WTC11 (cell line): ENCODE data around the gene ITSN1. TPM values are rescaled to one million over a fixed set of nuclear protein-coding genes. Genes with fewer than 3 reads are reported as not detected.

Experiments
- ATAC-seq: fragments of 200-7000 bp; cut with Tn5 transposase; 2 replicates; pipeline ENCODE4 v1.10.0; 2021; ENCODE audit warnings: mild to moderate bottlenecking, moderate library complexity
- CTCF ChIA-PET: fragments of 300-600 bp; sonication (Branson Sonifier 250); formaldehyde crosslinking; loops from one replicate; lab custom pipeline; 2021; ENCODE audit warnings: antibody characterized with exemption; lab: Charles Lee
- POLR2A ChIA-PET: fragments of 350-600 bp; sonication (Branson Sonifier 250); formaldehyde crosslinking; loops from one replicate; lab custom pipeline; 2021; ENCODE audit warnings: antibody characterized with exemption; lab: Charles Lee
- DNase-seq: peaks from one replicate; pipeline ENCODE4 v3.0.0; 2021; ENCODE audit warnings: low spot score
- H3K27ac Mint-ChIP-seq: 2 replicates; pipeline ENCODE4 v1.8.0; 2021; ENCODE audit warnings: mixed read lengths
- H3K27me3 Mint-ChIP-seq: 2 replicates; pipeline ENCODE4 v1.8.0; 2021; ENCODE audit warnings: low read depth, mild to moderate bottlenecking, moderate library complexity, mixed read lengths
- H3K36me3 Mint-ChIP-seq: 2 replicates; pipeline ENCODE4 v1.8.0; 2021; ENCODE audit warnings: mixed read lengths
- H3K4me1 Mint-ChIP-seq: 2 replicates; pipeline ENCODE4 v1.8.0; 2022; ENCODE audit warnings: mixed read lengths
- H3K4me3 Mint-ChIP-seq: 2 replicates; pipeline ENCODE4 v1.8.0; 2021; ENCODE audit warnings: mild to moderate bottlenecking, moderate library complexity, mixed read lengths
- H3K9me3 Mint-ChIP-seq: 2 replicates; pipeline ENCODE4 v1.8.0; 2021; ENCODE audit warnings: mixed read lengths
- ATF1 ChIP-seq: sonication (generic); formaldehyde crosslinking; IDR thresholded peaks from 2 replicates; pipeline ENCODE4 v1.8.1; 2023; ENCODE audit warnings: mild to moderate bottlenecking, moderate library complexity, missing genetic modification reagents
- ESRRA ChIP-seq: sonication (generic); formaldehyde crosslinking; IDR thresholded peaks from 2 replicates; pipeline ENCODE4 v1.8.1; 2022; ENCODE audit warnings: mild to moderate bottlenecking, missing genetic modification reagents, borderline replicate concordance
- FOXJ3 ChIP-seq: sonication (generic); formaldehyde crosslinking; IDR thresholded peaks from 2 replicates; pipeline ENCODE4 v1.9.0; 2021; ENCODE audit warnings: missing genetic modification reagents, mild to moderate bottlenecking, borderline replicate concordance
- GABPB1 ChIP-seq: sonication (generic); formaldehyde crosslinking; IDR thresholded peaks from 2 replicates; pipeline ENCODE4 v1.8.1; 2023; ENCODE audit warnings: mild to moderate bottlenecking, missing genetic modification reagents
- GTF2I ChIP-seq: fragments of 250-450 bp; sonication (Bioruptor Pico); conservative IDR thresholded peaks from 2 replicates; pipeline ENCODE4 v1.4.0; 2021; ENCODE audit warnings: mild to moderate bottlenecking
- IRF2 ChIP-seq: sonication (generic); formaldehyde crosslinking; IDR thresholded peaks from 2 replicates; pipeline ENCODE4 v1.8.0; 2022; ENCODE audit warnings: low read depth, missing genetic modification reagents, borderline replicate concordance
- RORB ChIP-seq: fragments of 250-450 bp; sonication (Bioruptor Pico); IDR thresholded peaks from 2 replicates; pipeline ENCODE4 v1.9.0; 2021; ENCODE audit warnings: mild to moderate bottlenecking
- SMAD4 ChIP-seq: sonication (generic); formaldehyde crosslinking; IDR thresholded peaks from 2 replicates; pipeline ENCODE4 v1.8.0; 2022; ENCODE audit warnings: mild to moderate bottlenecking, missing genetic modification reagents
- SOX15 ChIP-seq: fragments of 250-450 bp; sonication (Bioruptor Pico); IDR thresholded peaks from 2 replicates; pipeline ENCODE4 v1.9.0; 2021; ENCODE audit warnings: mild to moderate bottlenecking
- ZNF138 ChIP-seq: sonication (generic); formaldehyde crosslinking; conservative IDR thresholded peaks from 2 replicates; pipeline ENCODE4 v1.8.1; 2022; ENCODE audit warnings: mild to moderate bottlenecking, moderate library complexity, missing genetic modification reagents
- ZNF232 ChIP-seq: sonication (generic); formaldehyde crosslinking; IDR thresholded peaks from 2 replicates; pipeline ENCODE4 v1.8.0; 2022; ENCODE audit warnings: mild to moderate bottlenecking, missing genetic modification reagents
- ZNF396 ChIP-seq: fragments of 250-450 bp; sonication (Bioruptor Pico); IDR thresholded peaks from 2 replicates; pipeline ENCODE4 v1.8.0; 2021; ENCODE audit warnings: mild to moderate bottlenecking, moderate library complexity, borderline replicate concordance
- ZNF423 ChIP-seq: fragments of 250-450 bp; sonication (Bioruptor Pico); IDR thresholded peaks from 2 replicates; pipeline ENCODE4 v2.1.2; 2022; ENCODE audit warnings: mild to moderate bottlenecking, moderate library complexity
- ZNF671 ChIP-seq: fragments of 250-450 bp; sonication (Bioruptor Pico); IDR thresholded peaks from 2 replicates; pipeline ENCODE4 v1.8.0; 2021; ENCODE audit warnings: mild to moderate bottlenecking
- total RNA-seq: library from RNA; stranded (reverse); gene quantifications from 3 replicates; pipeline ENCODE4 v1.2.3, GENCODE V29; 2021
- TF ChIP-seq, protein P1 (sequence below): sonication (generic); formaldehyde crosslinking; IDR thresholded peaks from 2 replicates; pipeline ENCODE4 v1.8.1; 2022; ENCODE audit warnings: low read depth, missing genetic modification reagents, borderline replicate concordance
- TF ChIP-seq, protein P2 (sequence below): sonication (generic); formaldehyde crosslinking; IDR thresholded peaks from 2 replicates; pipeline ENCODE4 v1.8.1; 2023; ENCODE audit warnings: mild to moderate bottlenecking, missing genetic modification reagents, moderate library complexity
- TF ChIP-seq, protein P3 (sequence below): sonication (generic); formaldehyde crosslinking; IDR thresholded peaks from 2 replicates; pipeline ENCODE4 v1.8.1; 2022; ENCODE audit warnings: mild to moderate bottlenecking, moderate library complexity, missing genetic modification reagents
- TF ChIP-seq, protein P4 (sequence below): sonication (generic); formaldehyde crosslinking; IDR thresholded peaks from 2 replicates; pipeline ENCODE4 v1.8.0; 2023; ENCODE audit warnings: mild to moderate bottlenecking, missing genetic modification reagents
- TF ChIP-seq, protein P5 (sequence below): fragments of 250-450 bp; sonication (Bioruptor Pico); IDR thresholded peaks from 2 replicates; pipeline ENCODE4 v1.9.0; 2021; ENCODE audit warnings: mild to moderate bottlenecking
- TF ChIP-seq, protein P6 (sequence below): sonication (generic); formaldehyde crosslinking; IDR thresholded peaks from 2 replicates; pipeline ENCODE4 v1.8.1; 2022; ENCODE audit warnings: mild to moderate bottlenecking, missing genetic modification reagents, moderate library complexity, borderline replicate concordance
- TF ChIP-seq, protein P7 (sequence below): sonication (generic); formaldehyde crosslinking; IDR thresholded peaks from 2 replicates; pipeline ENCODE4 v1.8.1; 2023; ENCODE audit warnings: mild to moderate bottlenecking, moderate library complexity, missing genetic modification reagents
- TF ChIP-seq, protein P8 (sequence below): sonication (generic); formaldehyde crosslinking; IDR thresholded peaks from 2 replicates; pipeline ENCODE4 v1.8.0; 2022; ENCODE audit warnings: mild to moderate bottlenecking, missing genetic modification reagents

ITSN1 gene
- total RNA-seq, 1 experiment from 2014 or later, result 69.6 TPM

DNA sequence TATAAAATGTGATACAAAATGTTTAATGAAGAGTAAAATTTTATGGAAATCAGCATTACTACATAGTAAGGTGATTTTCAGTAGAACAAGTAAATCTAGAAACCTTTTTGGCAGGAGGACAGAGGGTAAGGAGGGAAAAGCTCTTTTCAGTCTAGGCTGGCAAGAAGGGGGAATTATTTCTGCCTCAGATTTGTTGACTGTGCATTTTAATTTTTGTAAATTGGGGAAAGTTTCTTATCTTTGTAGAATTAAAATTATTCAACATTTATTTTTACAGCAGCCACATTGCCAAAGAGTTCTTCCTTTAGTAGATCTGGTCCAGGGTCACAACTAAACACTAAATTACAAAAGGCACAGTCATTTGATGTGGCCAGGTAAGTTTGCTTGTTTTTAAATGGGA is 109.2 kb downstream of the ITSN1 start (continued):
- TF ChIP-seq, protein P1, sequence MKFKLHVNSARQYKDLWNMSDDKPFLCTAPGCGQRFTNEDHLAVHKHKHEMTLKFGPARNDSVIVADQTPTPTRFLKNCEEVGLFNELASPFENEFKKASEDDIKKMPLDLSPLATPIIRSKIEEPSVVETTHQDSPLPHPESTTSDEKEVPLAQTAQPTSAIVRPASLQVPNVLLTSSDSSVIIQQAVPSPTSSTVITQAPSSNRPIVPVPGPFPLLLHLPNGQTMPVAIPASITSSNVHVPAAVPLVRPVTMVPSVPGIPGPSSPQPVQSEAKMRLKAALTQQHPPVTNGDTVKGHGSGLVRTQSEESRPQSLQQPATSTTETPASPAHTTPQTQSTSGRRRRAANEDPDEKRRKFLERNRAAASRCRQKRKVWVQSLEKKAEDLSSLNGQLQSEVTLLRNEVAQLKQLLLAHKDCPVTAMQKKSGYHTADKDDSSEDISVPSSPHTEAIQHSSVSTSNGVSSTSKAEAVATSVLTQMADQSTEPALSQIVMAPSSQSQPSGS, result no peak
- no peak for TF ChIP-seq ZNF396
- TF ChIP-seq IRF2 (CRISPR knock-in tag), result no peak
- no peak for TF ChIP-seq ZNF671 (CRISPR knock-in tag)
- TF ChIP-seq, protein P2, sequence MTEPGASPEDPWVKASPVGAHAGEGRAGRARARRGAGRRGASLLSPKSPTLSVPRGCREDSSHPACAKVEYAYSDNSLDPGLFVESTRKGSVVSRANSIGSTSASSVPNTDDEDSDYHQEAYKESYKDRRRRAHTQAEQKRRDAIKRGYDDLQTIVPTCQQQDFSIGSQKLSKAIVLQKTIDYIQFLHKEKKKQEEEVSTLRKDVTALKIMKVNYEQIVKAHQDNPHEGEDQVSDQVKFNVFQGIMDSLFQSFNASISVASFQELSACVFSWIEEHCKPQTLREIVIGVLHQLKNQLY, result no peak
- TF ChIP-seq, all 79 proteins: peak for 0

DNA sequence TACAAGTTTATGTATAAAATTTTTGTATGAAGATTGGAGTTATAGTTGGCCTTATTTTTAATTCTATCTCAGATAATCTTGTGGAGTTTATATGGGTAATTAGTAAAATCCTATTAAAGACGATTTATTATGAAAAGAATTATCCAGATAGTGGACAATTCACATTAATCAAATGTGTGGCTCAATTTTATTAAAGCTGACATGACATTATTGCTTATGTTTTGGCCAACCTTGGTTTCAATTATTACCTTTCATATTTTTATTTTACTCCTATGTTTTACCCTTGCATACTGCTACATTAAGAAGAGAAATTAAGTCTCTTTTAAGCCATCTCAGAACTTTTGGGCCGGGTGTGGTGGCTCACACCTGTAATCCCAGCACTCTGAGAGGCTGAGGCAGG is 110.0 kb downstream of the ITSN1 start:
- CTCF ChIA-PET, result no interaction called here
- H3K27me3 Mint-ChIP-seq, result no peaks in the 10 kb centered on the region
- no peak for DNase-seq
- TF ChIP-seq ZNF396 (no peak), GABPB1 (CRISPR knock-in tag) (no peak), GTF2I (CRISPR knock-in tag) (no peak), ZNF138 (CRISPR knock-in tag) (no peak), ZNF232 (no peak)
- TF ChIP-seq, protein P3, sequence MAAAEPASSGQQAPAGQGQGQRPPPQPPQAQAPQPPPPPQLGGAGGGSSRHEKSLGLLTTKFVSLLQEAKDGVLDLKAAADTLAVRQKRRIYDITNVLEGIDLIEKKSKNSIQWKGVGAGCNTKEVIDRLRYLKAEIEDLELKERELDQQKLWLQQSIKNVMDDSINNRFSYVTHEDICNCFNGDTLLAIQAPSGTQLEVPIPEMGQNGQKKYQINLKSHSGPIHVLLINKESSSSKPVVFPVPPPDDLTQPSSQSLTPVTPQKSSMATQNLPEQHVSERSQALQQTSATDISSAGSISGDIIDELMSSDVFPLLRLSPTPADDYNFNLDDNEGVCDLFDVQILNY (CRISPR knock-in tag), result no peak
- TF ChIP-seq, protein P4, sequence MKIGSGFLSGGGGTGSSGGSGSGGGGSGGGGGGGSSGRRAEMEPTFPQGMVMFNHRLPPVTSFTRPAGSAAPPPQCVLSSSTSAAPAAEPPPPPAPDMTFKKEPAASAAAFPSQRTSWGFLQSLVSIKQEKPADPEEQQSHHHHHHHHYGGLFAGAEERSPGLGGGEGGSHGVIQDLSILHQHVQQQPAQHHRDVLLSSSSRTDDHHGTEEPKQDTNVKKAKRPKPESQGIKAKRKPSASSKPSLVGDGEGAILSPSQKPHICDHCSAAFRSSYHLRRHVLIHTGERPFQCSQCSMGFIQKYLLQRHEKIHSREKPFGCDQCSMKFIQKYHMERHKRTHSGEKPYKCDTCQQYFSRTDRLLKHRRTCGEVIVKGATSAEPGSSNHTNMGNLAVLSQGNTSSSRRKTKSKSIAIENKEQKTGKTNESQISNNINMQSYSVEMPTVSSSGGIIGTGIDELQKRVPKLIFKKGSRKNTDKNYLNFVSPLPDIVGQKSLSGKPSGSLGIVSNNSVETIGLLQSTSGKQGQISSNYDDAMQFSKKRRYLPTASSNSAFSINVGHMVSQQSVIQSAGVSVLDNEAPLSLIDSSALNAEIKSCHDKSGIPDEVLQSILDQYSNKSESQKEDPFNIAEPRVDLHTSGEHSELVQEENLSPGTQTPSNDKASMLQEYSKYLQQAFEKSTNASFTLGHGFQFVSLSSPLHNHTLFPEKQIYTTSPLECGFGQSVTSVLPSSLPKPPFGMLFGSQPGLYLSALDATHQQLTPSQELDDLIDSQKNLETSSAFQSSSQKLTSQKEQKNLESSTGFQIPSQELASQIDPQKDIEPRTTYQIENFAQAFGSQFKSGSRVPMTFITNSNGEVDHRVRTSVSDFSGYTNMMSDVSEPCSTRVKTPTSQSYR (CRISPR knock-in tag), result no peak
- TF ChIP-seq, all 79 proteins: peak for 0
- H3K36me3 Mint-ChIP-seq, result peaks cover 28% of the 10 kb centered on the region
- no peak for ATAC-seq
- H3K4me1 Mint-ChIP-seq, result peaks cover 4% of the 10 kb centered on the region; the same call in 1 of the 2 replicates
- H3K4me3 Mint-ChIP-seq, result no peak overlapping the region
- H3K9me3 Mint-ChIP-seq, result peaks cover 5% of the 10 kb centered on the region
- no peak overlapping the region for H3K27ac Mint-ChIP-seq
- POLR2A ChIA-PET, result no interaction called here

DNA sequence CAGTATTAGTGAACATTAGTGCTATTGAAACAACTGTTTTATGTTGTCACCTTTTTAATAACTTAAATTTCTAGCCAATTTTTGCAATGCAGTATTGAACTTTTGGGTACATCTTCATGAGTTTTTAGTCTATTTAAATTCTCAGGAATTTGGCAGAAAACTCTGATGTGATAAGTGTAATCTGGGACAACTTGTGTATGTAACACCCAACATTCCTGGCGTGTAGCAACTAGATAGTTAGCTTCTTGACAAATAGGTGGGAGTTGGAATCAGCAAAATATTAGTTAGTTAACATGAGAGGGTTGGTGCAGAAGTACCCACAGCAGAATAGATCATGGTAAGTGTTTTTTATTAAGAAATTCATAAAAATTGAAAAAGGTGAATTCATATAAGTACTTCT is 111.6 kb downstream of the ITSN1 start:
- H3K9me3 Mint-ChIP-seq, result no peaks in the 10 kb centered on the region
- H3K36me3 Mint-ChIP-seq, result peaks cover 24% of the 10 kb centered on the region
- POLR2A ChIA-PET, result no interaction called here
- TF ChIP-seq, protein P5, sequence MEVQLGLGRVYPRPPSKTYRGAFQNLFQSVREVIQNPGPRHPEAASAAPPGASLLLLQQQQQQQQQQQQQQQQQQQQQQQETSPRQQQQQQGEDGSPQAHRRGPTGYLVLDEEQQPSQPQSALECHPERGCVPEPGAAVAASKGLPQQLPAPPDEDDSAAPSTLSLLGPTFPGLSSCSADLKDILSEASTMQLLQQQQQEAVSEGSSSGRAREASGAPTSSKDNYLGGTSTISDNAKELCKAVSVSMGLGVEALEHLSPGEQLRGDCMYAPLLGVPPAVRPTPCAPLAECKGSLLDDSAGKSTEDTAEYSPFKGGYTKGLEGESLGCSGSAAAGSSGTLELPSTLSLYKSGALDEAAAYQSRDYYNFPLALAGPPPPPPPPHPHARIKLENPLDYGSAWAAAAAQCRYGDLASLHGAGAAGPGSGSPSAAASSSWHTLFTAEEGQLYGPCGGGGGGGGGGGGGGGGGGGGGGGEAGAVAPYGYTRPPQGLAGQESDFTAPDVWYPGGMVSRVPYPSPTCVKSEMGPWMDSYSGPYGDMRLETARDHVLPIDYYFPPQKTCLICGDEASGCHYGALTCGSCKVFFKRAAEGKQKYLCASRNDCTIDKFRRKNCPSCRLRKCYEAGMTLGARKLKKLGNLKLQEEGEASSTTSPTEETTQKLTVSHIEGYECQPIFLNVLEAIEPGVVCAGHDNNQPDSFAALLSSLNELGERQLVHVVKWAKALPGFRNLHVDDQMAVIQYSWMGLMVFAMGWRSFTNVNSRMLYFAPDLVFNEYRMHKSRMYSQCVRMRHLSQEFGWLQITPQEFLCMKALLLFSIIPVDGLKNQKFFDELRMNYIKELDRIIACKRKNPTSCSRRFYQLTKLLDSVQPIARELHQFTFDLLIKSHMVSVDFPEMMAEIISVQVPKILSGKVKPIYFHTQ (CRISPR knock-in tag), result no peak
- TF ChIP-seq RORB (CRISPR knock-in tag), result no peak
- TF ChIP-seq ZNF423 (CRISPR knock-in tag), result no peak
- TF ChIP-seq ESRRA (CRISPR knock-in tag), result no peak
- TF ChIP-seq, protein P6, sequence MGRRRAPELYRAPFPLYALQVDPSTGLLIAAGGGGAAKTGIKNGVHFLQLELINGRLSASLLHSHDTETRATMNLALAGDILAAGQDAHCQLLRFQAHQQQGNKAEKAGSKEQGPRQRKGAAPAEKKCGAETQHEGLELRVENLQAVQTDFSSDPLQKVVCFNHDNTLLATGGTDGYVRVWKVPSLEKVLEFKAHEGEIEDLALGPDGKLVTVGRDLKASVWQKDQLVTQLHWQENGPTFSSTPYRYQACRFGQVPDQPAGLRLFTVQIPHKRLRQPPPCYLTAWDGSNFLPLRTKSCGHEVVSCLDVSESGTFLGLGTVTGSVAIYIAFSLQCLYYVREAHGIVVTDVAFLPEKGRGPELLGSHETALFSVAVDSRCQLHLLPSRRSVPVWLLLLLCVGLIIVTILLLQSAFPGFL, result no peak
- TF ChIP-seq, protein P7, sequence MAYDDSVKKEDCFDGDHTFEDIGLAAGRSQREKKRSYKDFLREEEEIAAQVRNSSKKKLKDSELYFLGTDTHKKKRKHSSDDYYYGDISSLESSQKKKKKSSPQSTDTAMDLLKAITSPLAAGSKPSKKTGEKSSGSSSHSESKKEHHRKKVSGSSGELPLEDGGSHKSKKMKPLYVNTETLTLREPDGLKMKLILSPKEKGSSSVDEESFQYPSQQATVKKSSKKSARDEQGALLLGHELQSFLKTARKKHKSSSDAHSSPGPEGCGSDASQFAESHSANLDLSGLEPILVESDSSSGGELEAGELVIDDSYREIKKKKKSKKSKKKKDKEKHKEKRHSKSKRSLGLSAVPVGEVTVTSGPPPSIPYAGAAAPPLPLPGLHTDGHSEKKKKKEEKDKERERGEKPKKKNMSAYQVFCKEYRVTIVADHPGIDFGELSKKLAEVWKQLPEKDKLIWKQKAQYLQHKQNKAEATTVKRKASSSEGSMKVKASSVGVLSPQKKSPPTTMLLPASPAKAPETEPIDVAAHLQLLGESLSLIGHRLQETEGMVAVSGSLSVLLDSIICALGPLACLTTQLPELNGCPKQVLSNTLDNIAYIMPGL (CRISPR knock-in tag), result no peak
- no peak for TF ChIP-seq SOX15 (CRISPR knock-in tag)
- no peak for TF ChIP-seq SMAD4 (CRISPR knock-in tag)
- no peak for TF ChIP-seq ATF1
- TF ChIP-seq, protein P8, sequence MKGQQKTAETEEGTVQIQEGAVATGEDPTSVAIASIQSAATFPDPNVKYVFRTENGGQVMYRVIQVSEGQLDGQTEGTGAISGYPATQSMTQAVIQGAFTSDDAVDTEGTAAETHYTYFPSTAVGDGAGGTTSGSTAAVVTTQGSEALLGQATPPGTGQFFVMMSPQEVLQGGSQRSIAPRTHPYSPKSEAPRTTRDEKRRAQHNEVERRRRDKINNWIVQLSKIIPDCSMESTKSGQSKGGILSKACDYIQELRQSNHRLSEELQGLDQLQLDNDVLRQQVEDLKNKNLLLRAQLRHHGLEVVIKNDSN, result no peak
- TF ChIP-seq FOXJ3 (CRISPR knock-in tag), result no peak

More for the DNA sequence above, 111.6 kb downstream of the ITSN1 start:
- Mint-ChIP-seq H3K4me1 (peaks cover 4% of the 10 kb centered on the region; the same call in 1 of the 2 replicates), H3K27ac (0 out of 2 replicates have a peak overlapping the region, but pooled peaks have one; percentile 60), H3K27me3 (no peaks in the 10 kb centered on the region), H3K4me3 (no peak overlapping the region)
- CTCF ChIA-PET, result interaction anchor here (1.0 kb wide), 1 partner anchor 148 kb away, joined by 5 read pairs; no protein-coding TSS in a partner anchor
- DNase-seq, result no peak
- no peak for ATAC-seq
